Hippocampal formation (tissue), 2 donors: Measurements from ENCODE around the gene TBX19.
A peak's percentile ranks its signal among the peaks of the same experiment; 100 is the strongest.

Source experiments
- DNase-seq, 2 donors: peaks; one replicate each; lab custom pipeline; 2025; lab: John Stamatoyannopoulos, UW

TBX19 gene

DNA sequence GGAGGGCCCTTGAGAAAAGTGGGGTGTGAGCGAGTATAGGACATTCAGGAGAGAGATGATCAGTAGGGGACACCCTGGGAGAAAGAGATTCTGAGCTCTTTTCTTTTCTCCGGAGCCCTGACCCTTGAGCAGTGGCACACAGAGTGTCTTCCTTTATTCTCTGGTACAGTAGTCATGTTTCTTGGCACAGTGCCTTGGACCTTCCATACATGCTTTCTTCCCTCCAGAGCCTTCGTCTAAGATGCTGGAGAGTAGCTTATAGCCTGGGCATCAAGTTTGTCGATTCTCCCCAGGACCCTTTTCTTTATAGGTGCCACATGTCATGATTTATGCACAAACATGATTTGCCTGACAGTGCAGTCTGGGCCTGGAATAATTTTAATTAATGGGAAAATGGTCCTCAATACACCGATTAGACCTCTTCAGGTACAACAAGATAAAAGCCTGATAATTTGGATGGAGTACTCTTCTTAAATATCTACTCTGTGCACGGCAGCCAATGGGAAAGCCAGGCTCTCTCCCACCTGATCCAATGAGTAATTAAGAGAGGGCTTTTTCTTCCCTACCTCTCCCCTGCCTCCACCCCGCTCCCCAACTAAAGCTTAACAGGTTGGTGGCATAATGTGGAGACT is at the start of gene TBX19:
Gene TBX19, plus strand, starts transcription at position 582 of the 632 bp plus-strand sequence. CDS start 214 bp downstream, outside the sequence.
- no peak for DNase-seq

DNA sequence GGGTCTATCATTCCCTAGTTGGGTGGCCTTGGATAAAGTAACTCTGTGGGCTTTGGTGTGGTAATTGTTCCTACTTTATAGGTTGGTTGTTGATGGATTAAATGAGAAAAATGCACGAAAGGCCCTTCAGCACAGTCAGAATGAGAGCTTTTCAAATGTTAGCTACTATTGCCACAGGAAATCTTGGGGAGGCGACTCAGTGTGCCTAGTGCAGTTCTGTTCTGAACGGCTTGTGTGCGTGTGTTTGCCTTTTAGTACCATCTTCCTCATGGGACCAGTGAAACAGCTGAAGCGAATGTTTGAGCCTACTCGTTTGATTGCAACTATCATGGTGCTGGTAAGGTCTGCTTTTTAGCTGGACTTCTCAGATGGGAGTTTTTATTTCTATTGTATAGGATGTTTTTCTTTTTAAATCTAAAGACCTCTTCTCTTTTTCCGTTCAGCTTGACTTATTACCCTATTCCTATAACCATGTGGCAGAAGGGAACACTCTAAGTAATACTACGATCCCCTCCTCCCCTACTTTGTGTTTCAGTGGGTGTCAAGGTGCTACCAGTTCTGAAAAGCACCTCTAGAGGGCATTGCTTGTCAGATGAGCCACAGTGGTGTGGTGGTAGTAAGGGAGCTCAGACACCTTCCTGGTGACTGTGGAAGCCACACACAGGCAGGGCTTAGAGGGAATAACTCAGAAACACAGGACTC is 45.7 kb upstream of the TBX19 start:
- DNase-seq, result no peak

DNA sequence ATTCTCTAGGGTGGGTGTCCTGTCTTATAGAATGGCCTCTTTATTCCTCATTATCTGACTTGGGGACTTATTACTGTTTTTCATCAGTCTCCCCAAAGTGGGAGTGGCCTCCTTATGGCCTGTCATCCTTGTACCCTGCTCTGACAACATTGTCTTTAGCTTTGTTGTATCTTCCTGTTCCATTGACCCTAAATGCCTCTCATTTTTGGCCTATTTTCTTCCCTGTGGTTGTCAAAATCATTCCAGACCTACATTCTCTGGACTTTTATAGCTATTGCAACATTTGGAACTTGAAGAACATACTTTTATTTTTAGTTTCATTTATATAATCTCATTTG is 45.2 kb upstream of the TBX19 start:
- no peak for DNase-seq

- no peak for DNase-seq
These were observed 44.7 kb upstream of the TBX19 start for GRCh38 chr1:168235937-168236336.

GRCh38 chr1:168236836-168237611 is 43.7 kb upstream of the TBX19 start:
- DNase-seq, result peak in 1 of 2 donors; percentile 66

DNA sequence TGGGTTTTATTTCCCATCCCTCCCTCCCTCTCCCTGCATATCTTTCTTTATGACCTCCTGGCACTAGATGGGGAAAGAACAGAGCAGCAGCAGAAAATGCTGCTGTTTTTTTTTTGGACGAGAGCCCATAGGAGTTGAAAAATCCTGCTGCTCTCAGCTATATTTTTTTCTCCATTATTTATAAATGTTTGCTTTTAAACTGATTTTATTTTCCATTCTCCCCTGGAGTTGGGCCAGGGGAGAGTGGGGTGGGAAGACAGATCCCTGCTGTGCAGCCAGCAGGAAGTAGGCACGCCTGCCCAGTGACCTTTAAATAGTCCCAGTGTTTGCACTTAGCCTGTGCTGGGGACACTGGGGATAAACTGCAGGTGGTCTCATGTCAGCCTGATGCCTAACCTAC is 37.5 kb upstream of the TBX19 start:
- no peak for DNase-seq

DNA sequence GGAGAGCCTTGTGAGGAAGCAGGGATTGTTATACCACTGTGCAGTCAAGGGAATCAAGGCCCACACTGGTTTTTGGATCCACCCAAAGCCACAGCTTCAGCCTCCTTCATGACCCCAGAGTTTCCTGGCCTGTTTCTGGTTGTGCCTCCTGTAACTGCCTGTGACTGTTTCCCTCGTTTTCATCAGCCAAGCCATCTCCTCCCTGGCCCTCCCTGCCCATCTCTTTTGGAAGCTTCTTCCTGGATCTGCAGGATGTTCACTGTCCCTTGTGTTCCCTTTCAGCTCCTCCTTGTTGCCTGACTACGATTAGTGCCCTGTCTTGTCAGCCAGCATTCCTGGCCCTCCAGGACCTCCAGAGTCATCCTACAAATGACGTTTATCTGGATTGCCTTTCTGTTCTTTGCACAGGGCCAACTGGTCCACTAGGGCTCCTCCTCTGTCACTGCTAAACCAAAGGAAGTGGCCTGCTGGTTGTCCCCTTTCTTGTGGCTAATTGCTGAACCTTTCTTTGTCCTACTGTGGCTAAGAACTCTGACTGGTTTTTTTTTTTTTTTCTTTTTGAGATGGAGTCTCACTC is 37.0 kb upstream of the TBX19 start:
- DNase-seq, result no peak

DNA sequence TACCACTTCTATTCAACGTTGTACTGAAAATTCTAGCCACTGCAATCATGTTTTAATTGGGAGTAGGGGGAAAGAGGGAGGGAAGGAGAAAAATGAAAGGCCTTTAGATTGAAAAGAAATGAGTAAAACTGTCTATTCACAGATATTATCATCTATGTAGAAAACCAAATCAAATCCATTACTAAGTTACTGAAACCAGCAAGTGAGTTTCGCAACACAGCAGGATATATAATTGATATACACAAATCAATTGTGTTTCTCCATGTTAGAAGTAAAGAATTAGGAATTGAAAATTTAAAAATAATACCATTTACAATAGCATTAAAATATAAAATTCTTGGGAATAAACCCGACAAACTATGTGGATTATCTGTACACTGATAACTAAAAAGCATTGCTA is 35.6 kb upstream of the TBX19 start:
- DNase-seq, result no peak

- peak in 1 of 2 donors; percentile 57 for DNase-seq
These were observed 34.2 kb upstream of the TBX19 start for GRCh38 chr1:168246506-168246905.

- no peak for DNase-seq
These were observed 28.4 kb upstream of the TBX19 start for GRCh38 chr1:168252204-168252733.

- DNase-seq, result no peak
These were observed 24.5 kb upstream of the TBX19 start for GRCh38 chr1:168256164-168256563.

DNA sequence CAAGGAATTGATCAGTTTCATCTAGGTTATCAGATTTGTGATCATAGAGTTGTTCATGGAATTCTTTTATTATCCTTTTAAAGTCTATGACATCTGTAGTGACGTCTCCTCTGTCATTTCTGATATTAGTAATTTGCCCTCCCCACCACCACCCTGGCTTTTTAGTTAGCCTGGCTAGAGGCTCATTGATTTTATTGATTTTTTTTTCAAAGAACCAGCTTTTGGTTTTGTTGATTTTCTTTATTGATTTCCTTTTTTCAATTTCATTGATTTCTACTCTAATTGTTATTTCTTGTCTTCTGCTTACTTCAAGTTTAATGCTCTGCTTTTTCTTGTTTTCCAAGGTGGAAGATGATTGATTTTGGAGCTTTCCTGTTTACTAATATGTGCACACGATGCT is 23.3 kb upstream of the TBX19 start:
- DNase-seq, result no peak

DNA sequence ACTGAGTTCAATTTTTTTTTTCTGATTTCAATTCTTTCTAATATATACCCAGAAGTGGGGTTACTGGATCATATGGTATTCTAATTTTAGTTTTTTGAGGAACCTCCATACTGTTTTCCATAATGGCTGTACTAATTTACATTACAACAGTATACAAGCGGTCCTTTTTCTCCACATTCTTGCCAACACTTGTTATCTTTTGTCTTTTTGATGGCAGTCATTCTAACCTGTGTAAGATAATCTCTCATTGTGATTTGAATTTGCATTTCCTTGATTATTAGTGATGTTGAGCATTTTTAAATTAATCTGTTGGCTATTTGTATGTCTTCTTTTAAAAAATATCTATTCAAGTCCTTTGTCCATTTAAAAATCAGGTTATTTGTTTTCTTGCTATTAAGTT is 21.1 kb upstream of the TBX19 start:
- DNase-seq, result no peak

DNA sequence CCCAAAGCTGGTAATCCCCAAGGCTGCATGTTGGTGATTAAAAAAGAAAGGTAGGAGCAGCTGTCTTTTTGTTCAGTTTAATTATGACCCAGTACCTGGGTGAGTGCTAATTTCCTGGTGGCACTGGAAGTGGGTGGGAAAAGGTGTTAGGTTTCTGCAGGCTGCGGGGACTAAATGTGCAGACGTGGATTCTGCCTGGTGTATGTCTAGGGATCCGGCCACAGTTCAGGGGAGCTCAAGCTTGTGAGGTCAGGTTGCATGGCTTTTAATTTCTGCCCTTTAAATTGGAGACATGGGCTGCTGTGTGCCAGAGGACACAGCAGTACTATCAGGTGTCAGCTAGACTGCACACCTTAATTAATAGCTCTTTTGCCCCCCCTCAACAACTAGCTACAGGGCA is 20.3 kb upstream of the TBX19 start:
- no peak for DNase-seq

DNA sequence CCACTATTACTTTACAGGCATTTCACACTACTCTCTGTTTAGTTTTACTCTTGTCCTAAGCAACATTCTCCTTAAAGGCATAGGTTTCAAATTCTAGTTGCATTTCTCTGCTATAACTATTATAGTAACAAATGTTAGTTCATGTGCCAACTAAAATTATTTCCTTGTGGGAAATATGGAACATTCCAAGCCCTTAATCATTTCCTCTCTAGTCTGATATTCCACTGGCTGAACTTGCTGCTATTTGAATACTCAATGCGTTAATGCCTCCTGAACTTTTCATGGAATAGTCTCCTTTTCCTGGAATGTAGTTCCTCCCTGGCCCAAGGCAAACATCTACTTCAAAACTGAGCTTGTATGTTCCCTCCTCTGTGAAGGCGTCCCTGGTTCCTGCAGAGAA is 19.3 kb upstream of the TBX19 start:
- DNase-seq, result no peak

DNA sequence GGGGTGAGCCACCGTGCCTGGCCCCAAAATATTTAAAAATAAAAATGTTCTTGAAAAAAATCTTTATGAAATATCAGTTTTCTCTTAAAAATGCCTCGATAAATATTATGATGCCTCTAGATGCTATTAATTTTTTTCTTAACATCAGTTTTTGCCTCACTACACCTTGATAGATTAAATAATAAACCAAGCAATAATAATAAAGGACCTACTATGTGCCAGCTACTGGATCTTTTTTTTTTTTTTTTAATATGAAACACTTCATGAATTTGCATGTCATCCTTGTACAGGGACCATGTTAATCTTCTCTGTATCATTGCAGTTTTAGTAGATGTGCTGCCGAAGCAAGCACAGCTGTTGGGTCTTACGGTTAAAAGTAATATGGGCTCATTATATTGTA is 17.5 kb upstream of the TBX19 start:
- DNase-seq, result no peak

DNA sequence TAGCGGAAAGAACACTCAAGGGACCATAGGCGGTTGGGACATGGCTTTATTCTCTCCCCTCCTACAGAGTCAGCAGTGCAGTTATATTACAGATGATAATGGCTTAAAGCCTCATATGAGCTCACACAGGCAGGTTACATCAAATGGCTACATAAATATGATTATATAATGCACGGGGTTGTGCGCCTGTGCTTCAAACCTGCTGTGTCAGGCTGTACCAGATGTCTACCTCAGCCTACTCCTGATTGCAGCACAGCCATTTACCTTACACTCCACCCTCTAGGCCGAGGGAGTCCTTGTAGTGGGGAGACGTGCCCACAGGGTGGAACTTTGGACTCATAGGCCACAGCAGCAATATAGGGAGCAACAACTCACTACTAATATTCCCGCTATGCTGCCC is 16.4 kb upstream of the TBX19 start:
- DNase-seq, result no peak

GRCh38 chr1:168265596-168265995 is 15.1 kb upstream of the TBX19 start:
- no peak for DNase-seq

DNA sequence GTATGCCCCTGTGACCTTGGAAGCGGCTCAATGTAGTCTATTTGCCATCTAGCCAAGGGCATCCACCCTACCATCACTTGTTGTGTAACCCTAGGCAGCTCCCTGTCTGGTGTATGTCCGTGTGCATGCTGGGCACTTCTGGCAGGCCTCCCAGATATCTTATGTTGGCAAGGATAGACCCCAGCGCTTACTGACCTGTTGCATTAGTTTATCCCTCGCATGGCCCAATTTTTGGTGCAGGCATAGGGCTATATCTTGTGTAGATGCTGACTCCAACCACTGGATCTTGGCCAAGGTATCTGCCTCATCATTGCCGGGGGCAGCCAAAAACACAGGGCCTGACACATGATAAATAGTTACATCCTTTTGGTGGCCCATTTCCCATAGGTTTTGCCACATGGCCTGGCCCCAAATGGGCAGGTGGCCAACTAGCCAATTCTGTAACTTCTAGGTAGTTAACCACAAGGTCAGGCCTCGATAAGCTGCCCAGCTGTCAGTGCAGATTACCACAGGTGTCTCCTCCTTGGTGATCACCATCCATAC is 14.0 kb upstream of the TBX19 start:
- DNase-seq, result no peak

DNA sequence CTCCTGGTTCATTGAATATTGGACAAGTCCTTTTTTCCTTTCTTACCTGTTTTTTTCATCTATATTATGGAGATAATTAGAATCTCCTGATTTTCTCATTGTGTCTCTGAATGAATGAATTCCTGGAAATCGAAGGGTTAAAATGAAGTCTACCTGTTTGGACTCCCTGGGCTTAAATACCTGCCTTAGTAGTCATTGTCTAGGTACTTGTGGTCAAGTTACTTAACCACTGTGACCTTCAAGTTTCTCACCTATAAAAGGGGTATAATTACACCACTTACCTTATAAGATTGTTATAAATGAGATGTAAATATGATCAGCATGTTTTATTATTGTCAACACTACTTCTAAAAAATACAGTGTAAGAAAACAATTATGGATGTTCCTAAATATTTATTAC is 9.0 kb upstream of the TBX19 start:
- no peak for DNase-seq

GRCh38 chr1:168273575-168273974 is 7.1 kb upstream of the TBX19 start:
- DNase-seq, result no peak

GRCh38 chr1:168279253-168279652 is 1.4 kb upstream of the TBX19 start:
- no peak for DNase-seq
